ENCODE data around the gene ACOXL. TPM values are rescaled to one million over a fixed set of nuclear protein-coding genes. Genes with fewer than 3 reads are reported as not detected.

The ACOXL gene
- total and polyA plus RNA-seq, 2 donors, result 0.38 to 0.41 TPM

- WGBS, result 97% methylated on average over 2 of the region's 2 CpGs
- Histone ChIP-seq H3K4me3 (ENCODE audit: low read length in 2 of 2) (no peak overlapping the region), H3K27ac (ENCODE audit: low read depth in 1 of 2, low read length in 1 of 2) (no peak overlapping the region), H3K27me3 (ENCODE audit: control insufficient read depth in 2 of 2, insufficient read depth in 1 of 2, low read length in 1 of 2) (peaks cover 1 to 7% of the 10 kb centered on the region in 2 donors), H3K36me3 (ENCODE audit: control insufficient read depth in 2 of 2, insufficient read depth in 2 of 2, low read length in 1 of 2) (peaks cover 28 to 70% of the 10 kb centered on the region in 2 donors), H3K4me1 (ENCODE audit: control insufficient read depth in 2 of 2, insufficient read depth in 2 of 2, low read length in 2 of 2) (peaks cover 3 to 14% of the 10 kb centered on the region in 2 donors), H3K9me3 (ENCODE audit: control insufficient read depth in 2 of 2, insufficient read depth in 1 of 2, low read length in 1 of 2) (no peaks in the 10 kb centered on the region)
- no peak for DNase-seq (ENCODE audit: low read depth in 6 of 9, low spot score in 9 of 9)
Observed at GRCh38 chr2:111128096-111128495, 395.7 kb downstream of the ACOXL start.

- H3K9me3 ChIP-seq (ENCODE audit: control insufficient read depth in 2 of 2, insufficient read depth in 1 of 2, low read length in 1 of 2), result no peaks in the 10 kb centered on the region
- no peak overlapping the region for H3K4me3 ChIP-seq (ENCODE audit: low read length in 2 of 2)
- peak overlapping the region in 1 of 2 donors; percentile 49 for H3K27ac ChIP-seq (ENCODE audit: low read depth in 1 of 2, low read length in 1 of 2)
- WGBS, result 73% methylated on average over 2 of the region's 2 CpGs
- H3K27me3 ChIP-seq (ENCODE audit: control insufficient read depth in 2 of 2, insufficient read depth in 1 of 2, low read length in 1 of 2), result no peaks in the 10 kb centered on the region
- peaks cover 22 to 55% of the 10 kb centered on the region in 2 donors for H3K36me3 ChIP-seq (ENCODE audit: control insufficient read depth in 2 of 2, insufficient read depth in 2 of 2, low read length in 1 of 2)
- H3K4me1 ChIP-seq (ENCODE audit: control insufficient read depth in 2 of 2, insufficient read depth in 2 of 2, low read length in 2 of 2), result peaks cover 5 to 9% of the 10 kb centered on the region in 2 donors
- peak in 4 of 9 donors; percentile 10 to 74 (median 47) for DNase-seq (ENCODE audit: low read depth in 6 of 9, low spot score in 9 of 9)
Observed at GRCh38 chr2:111133603-111134002, 401.2 kb downstream of the ACOXL start.

- no peak overlapping the region for H3K4me3 ChIP-seq (ENCODE audit: low read length in 2 of 2)
- no peaks in the 10 kb centered on the region for H3K9me3 ChIP-seq (ENCODE audit: control insufficient read depth in 2 of 2, insufficient read depth in 1 of 2, low read length in 1 of 2)
- 96% methylated on average over 2 of the region's 2 CpGs for WGBS
- H3K27me3 ChIP-seq (ENCODE audit: control insufficient read depth in 2 of 2, insufficient read depth in 1 of 2, low read length in 1 of 2), result no peaks in the 10 kb centered on the region
- DNase-seq (ENCODE audit: low read depth in 6 of 9, low spot score in 9 of 9), result no peak
- peaks cover 23 to 55% of the 10 kb centered on the region in 2 donors for H3K36me3 ChIP-seq (ENCODE audit: control insufficient read depth in 2 of 2, insufficient read depth in 2 of 2, low read length in 1 of 2)
- H3K4me1 ChIP-seq (ENCODE audit: control insufficient read depth in 2 of 2, insufficient read depth in 2 of 2, low read length in 2 of 2), result peaks cover 5 to 9% of the 10 kb centered on the region in 2 donors
- H3K27ac ChIP-seq (ENCODE audit: low read depth in 1 of 2, low read length in 1 of 2), result no peak overlapping the region
Observed at GRCh38 chr2:111134055-111134454, 401.7 kb downstream of the ACOXL start.

- Histone ChIP-seq H3K27ac (ENCODE audit: low read depth in 1 of 2, low read length in 1 of 2) (no peak overlapping the region), H3K4me1 (ENCODE audit: control insufficient read depth in 2 of 2, insufficient read depth in 2 of 2, low read length in 2 of 2) (peaks cover 5 to 9% of the 10 kb centered on the region in 2 donors), H3K9me3 (ENCODE audit: control insufficient read depth in 2 of 2, insufficient read depth in 1 of 2, low read length in 1 of 2) (no peaks in the 10 kb centered on the region), H3K36me3 (ENCODE audit: control insufficient read depth in 2 of 2, insufficient read depth in 2 of 2, low read length in 1 of 2) (peaks cover 30 to 59% of the 10 kb centered on the region in 2 donors), H3K27me3 (ENCODE audit: control insufficient read depth in 2 of 2, insufficient read depth in 1 of 2, low read length in 1 of 2) (no peaks in the 10 kb centered on the region), H3K4me3 (ENCODE audit: low read length in 2 of 2) (no peak overlapping the region)
- DNase-seq (ENCODE audit: low read depth in 6 of 9, low spot score in 9 of 9), result no peak
- WGBS, result 96% methylated on average over 3 of the region's 3 CpGs
Observed at GRCh38 chr2:111135237-111135909, 403.0 kb downstream of the ACOXL start.

- peaks cover 32 to 58% of the 10 kb centered on the region in 2 donors for H3K36me3 ChIP-seq (ENCODE audit: control insufficient read depth in 2 of 2, insufficient read depth in 2 of 2, low read length in 1 of 2)
- no peaks in the 10 kb centered on the region for H3K27me3 ChIP-seq (ENCODE audit: control insufficient read depth in 2 of 2, insufficient read depth in 1 of 2, low read length in 1 of 2)
- peak in 1 of 9 donors; percentile 21 for DNase-seq (ENCODE audit: low read depth in 6 of 9, low spot score in 9 of 9)
- H3K9me3 ChIP-seq (ENCODE audit: control insufficient read depth in 2 of 2, insufficient read depth in 1 of 2, low read length in 1 of 2), result no peaks in the 10 kb centered on the region
- no peak overlapping the region for H3K4me3 ChIP-seq (ENCODE audit: low read length in 2 of 2)
- peaks cover 5 to 9% of the 10 kb centered on the region in 2 donors for H3K4me1 ChIP-seq (ENCODE audit: control insufficient read depth in 2 of 2, insufficient read depth in 2 of 2, low read length in 2 of 2)
- WGBS, result 48% methylated on average over 9 of the region's 9 CpGs
- H3K27ac ChIP-seq (ENCODE audit: low read depth in 1 of 2, low read length in 1 of 2), result no peak overlapping the region
Observed at GRCh38 chr2:111135910-111136297, 403.5 kb downstream of the ACOXL start.

GRCh38 chr2:111138839-111139238 is 406.5 kb downstream of the ACOXL start:
- Histone ChIP-seq H3K27ac (ENCODE audit: low read depth in 1 of 2, low read length in 1 of 2) (no peak overlapping the region), H3K36me3 (ENCODE audit: control insufficient read depth in 2 of 2, insufficient read depth in 2 of 2, low read length in 1 of 2) (peaks cover 45 to 62% of the 10 kb centered on the region in 2 donors), H3K4me1 (ENCODE audit: control insufficient read depth in 2 of 2, insufficient read depth in 2 of 2, low read length in 2 of 2) (peaks cover 3 to 5% of the 10 kb centered on the region in 2 donors), H3K27me3 (ENCODE audit: control insufficient read depth in 2 of 2, insufficient read depth in 1 of 2, low read length in 1 of 2) (no peaks in the 10 kb centered on the region), H3K9me3 (ENCODE audit: control insufficient read depth in 2 of 2, insufficient read depth in 1 of 2, low read length in 1 of 2) (no peaks in the 10 kb centered on the region), H3K4me3 (ENCODE audit: low read length in 2 of 2) (no peak overlapping the region)
- DNase-seq (ENCODE audit: low read depth in 6 of 9, low spot score in 9 of 9), result no peak
- 97% methylated on average over 5 of the region's 5 CpGs for WGBS

- Histone ChIP-seq H3K27ac (ENCODE audit: low read depth in 1 of 2, low read length in 1 of 2) (no peak overlapping the region), H3K9me3 (ENCODE audit: control insufficient read depth in 2 of 2, insufficient read depth in 1 of 2, low read length in 1 of 2) (no peaks in the 10 kb centered on the region), H3K27me3 (ENCODE audit: control insufficient read depth in 2 of 2, insufficient read depth in 1 of 2, low read length in 1 of 2) (no peaks in the 10 kb centered on the region), H3K36me3 (ENCODE audit: control insufficient read depth in 2 of 2, insufficient read depth in 2 of 2, low read length in 1 of 2) (peaks cover 48 to 69% of the 10 kb centered on the region in 2 donors), H3K4me1 (ENCODE audit: control insufficient read depth in 2 of 2, insufficient read depth in 2 of 2, low read length in 2 of 2) (peaks cover 3 to 5% of the 10 kb centered on the region in 2 donors), H3K4me3 (ENCODE audit: low read length in 2 of 2) (no peak overlapping the region)
- no peak for DNase-seq (ENCODE audit: low read depth in 6 of 9, low spot score in 9 of 9)
- 89% methylated on average over 12 of the region's 12 CpGs for WGBS
Observed at GRCh38 chr2:111139637-111140317, 407.4 kb downstream of the ACOXL start.

- DNase-seq (ENCODE audit: low read depth in 6 of 9, low spot score in 9 of 9), result no peak
- 99% methylated on average over 4 of the region's 4 CpGs for WGBS
- Histone ChIP-seq H3K36me3 (ENCODE audit: control insufficient read depth in 2 of 2, insufficient read depth in 2 of 2, low read length in 1 of 2) (peaks cover 47 to 67% of the 10 kb centered on the region in 2 donors), H3K27me3 (ENCODE audit: control insufficient read depth in 2 of 2, insufficient read depth in 1 of 2, low read length in 1 of 2) (no peaks in the 10 kb centered on the region), H3K27ac (ENCODE audit: low read depth in 1 of 2, low read length in 1 of 2) (no peak overlapping the region), H3K9me3 (ENCODE audit: control insufficient read depth in 2 of 2, insufficient read depth in 1 of 2, low read length in 1 of 2) (no peaks in the 10 kb centered on the region), H3K4me1 (ENCODE audit: control insufficient read depth in 2 of 2, insufficient read depth in 2 of 2, low read length in 2 of 2) (peaks cover 0 to under 1% of the 10 kb centered on the region in 2 donors), H3K4me3 (ENCODE audit: low read length in 2 of 2) (no peak overlapping the region)
Observed at GRCh38 chr2:111140815-111141214, 408.4 kb downstream of the ACOXL start.

- 99% methylated on average over 1 of the region's 1 CpG for WGBS
- peaks cover 41 to 58% of the 10 kb centered on the region in 2 donors for H3K36me3 ChIP-seq (ENCODE audit: control insufficient read depth in 2 of 2, insufficient read depth in 2 of 2, low read length in 1 of 2)
- DNase-seq (ENCODE audit: low read depth in 6 of 9, low spot score in 9 of 9), result no peak
Observed at GRCh38 chr2:111142101-111142500, 409.7 kb downstream of the ACOXL start.

More at GRCh38 chr2:111142101-111142500, 409.7 kb downstream of the ACOXL start:
- Histone ChIP-seq H3K4me3 (ENCODE audit: low read length in 2 of 2) (no peak overlapping the region), H3K27me3 (ENCODE audit: control insufficient read depth in 2 of 2, insufficient read depth in 1 of 2, low read length in 1 of 2) (no peaks in the 10 kb centered on the region), H3K9me3 (ENCODE audit: control insufficient read depth in 2 of 2, insufficient read depth in 1 of 2, low read length in 1 of 2) (no peaks in the 10 kb centered on the region), H3K4me1 (ENCODE audit: control insufficient read depth in 2 of 2, insufficient read depth in 2 of 2, low read length in 2 of 2) (no peaks in the 10 kb centered on the region), H3K27ac (ENCODE audit: low read depth in 1 of 2, low read length in 1 of 2) (no peak overlapping the region)
